ENCODE data around the gene DENND1A.

The DENND1A gene

DNA sequence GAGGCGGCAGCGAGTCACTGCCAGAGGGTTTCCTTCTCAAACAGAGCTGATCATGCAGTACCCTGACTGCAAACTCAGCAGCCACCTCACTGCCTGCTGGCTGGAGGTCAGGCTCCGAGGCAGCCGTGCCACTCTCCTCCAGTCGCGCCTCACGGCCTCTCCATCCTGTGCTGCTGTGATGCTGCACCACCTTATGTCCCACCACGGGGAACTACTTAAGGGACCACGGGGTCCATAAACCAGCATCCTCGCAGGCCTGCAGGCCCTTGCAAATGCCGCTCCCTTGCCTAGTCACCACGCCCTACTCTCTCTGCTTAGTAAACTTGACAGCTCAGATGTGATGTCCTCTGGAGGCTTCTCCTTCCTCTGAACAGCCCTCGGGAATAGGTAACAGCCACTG lies 474.7 kb downstream of the DENND1A start:
- DNase-seq (ENCODE audit: extremely low spot score) = no peak
- ChIA-PET CTCF (no interaction called here), POLR2A (no interaction called here)
- TF ChIP-seq, protein P1, sequence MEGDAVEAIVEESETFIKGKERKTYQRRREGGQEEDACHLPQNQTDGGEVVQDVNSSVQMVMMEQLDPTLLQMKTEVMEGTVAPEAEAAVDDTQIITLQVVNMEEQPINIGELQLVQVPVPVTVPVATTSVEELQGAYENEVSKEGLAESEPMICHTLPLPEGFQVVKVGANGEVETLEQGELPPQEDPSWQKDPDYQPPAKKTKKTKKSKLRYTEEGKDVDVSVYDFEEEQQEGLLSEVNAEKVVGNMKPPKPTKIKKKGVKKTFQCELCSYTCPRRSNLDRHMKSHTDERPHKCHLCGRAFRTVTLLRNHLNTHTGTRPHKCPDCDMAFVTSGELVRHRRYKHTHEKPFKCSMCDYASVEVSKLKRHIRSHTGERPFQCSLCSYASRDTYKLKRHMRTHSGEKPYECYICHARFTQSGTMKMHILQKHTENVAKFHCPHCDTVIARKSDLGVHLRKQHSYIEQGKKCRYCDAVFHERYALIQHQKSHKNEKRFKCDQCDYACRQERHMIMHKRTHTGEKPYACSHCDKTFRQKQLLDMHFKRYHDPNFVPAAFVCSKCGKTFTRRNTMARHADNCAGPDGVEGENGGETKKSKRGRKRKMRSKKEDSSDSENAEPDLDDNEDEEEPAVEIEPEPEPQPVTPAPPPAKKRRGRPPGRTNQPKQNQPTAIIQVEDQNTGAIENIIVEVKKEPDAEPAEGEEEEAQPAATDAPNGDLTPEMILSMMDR (IDR thresholded peaks at IDR 0.05; ENCODE audit: control extremely low read depth, extremely low read depth, low read depth, missing control alignments) = no peak

DNA sequence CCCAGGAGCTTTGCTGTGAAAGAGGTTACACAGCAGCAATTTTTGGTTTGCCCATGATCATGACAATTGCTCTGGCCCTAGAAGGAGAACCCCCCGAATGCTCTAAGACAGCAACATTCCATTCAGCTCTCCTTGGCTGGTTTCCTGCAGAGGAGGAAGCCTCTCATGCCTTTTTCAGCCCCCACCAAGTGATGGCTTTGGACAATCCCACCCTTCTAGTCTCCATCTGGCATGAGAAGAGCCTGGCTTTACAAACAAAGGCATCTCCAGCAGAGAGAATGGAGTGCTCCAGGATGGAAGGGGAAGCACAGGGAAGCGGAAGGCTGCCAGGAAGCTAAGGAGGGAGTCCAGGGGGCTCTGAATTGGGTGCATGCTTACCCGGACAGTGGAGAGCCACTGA lies 475.6 kb downstream of the DENND1A start:
- CTCF ChIA-PET = no interaction called here
- no peak for DNase-seq (ENCODE audit: extremely low spot score)
- TF ChIP-seq, protein P1 (IDR thresholded peaks at IDR 0.05; ENCODE audit: control extremely low read depth, extremely low read depth, low read depth, missing control alignments) = no peak
- POLR2A ChIA-PET = no interaction called here

GRCh38 chr9:123453831-123454321 lies 476.1 kb downstream of the DENND1A start:
- TF ChIP-seq, protein P1 (IDR thresholded peaks at IDR 0.05; ENCODE audit: control extremely low read depth, extremely low read depth, low read depth, missing control alignments) = no peak
- CTCF ChIA-PET = no interaction called here

GRCh38 chr9:123453076-123453667 lies 476.8 kb downstream of the DENND1A start:
- TF ChIP-seq, protein P1 (IDR thresholded peaks at IDR 0.05; ENCODE audit: control extremely low read depth, extremely low read depth, low read depth, missing control alignments) = no peak
- no peak for DNase-seq (ENCODE audit: extremely low spot score)
- CTCF ChIA-PET = interaction anchor here (1.0 kb wide), 1 partner anchor 17 kb away, joined by 3 read pairs; no protein-coding TSS in a partner anchor
- POLR2A ChIA-PET = no interaction called here

More at GRCh38 chr9:123453831-123454321, 476.1 kb downstream of the DENND1A start:
- POLR2A ChIA-PET = no interaction called here
- no peak for DNase-seq (ENCODE audit: extremely low spot score)

- ChIA-PET CTCF (no interaction called here), POLR2A (no interaction called here)
Observed at GRCh38 chr9:123450996-123451395, 478.9 kb downstream of the DENND1A start.

GRCh38 chr9:123450098-123450770 lies 479.7 kb downstream of the DENND1A start:
- ChIA-PET CTCF (no interaction called here), POLR2A (no interaction called here)
- TF ChIP-seq, protein P1 (IDR thresholded peaks at IDR 0.05; ENCODE audit: control extremely low read depth, extremely low read depth, low read depth, missing control alignments) = no peak
- DNase-seq (ENCODE audit: extremely low spot score) = no peak

More at GRCh38 chr9:123450996-123451395, 478.9 kb downstream of the DENND1A start:
- DNase-seq (ENCODE audit: extremely low spot score) = no peak
- TF ChIP-seq, protein P1 (IDR thresholded peaks at IDR 0.05; ENCODE audit: control extremely low read depth, extremely low read depth, low read depth, missing control alignments) = no peak

Measured in GM10248 (cell line).